Stomach smooth muscle (tissue), 2 donors: Measurements from ENCODE around the gene TMEM151A.

Source experiments
- H3K27ac ChIP-seq: one replicate; pipeline ENCODE4 v1.7.0; 2013; ENCODE audit warnings: mild to moderate bottlenecking, low read length, inconsistent platforms
- H3K27me3 ChIP-seq, 2 donors: one replicate each; pipeline ENCODE4 v1.7.0; 2013; ENCODE audit warnings: low read length in 2 of 2; ENCODE audit not compliant: insufficient read depth in 2 of 2, control insufficient read depth in 1 of 2
- H3K36me3 ChIP-seq, 2 donors: one replicate each; pipeline ENCODE4 v1.7.0; 2013; ENCODE audit warnings: low read length in 2 of 2; ENCODE audit not compliant: control insufficient read depth in 2 of 2, insufficient read depth in 2 of 2
- H3K4me1 ChIP-seq: one replicate; pipeline ENCODE4 v1.7.0; 2013; ENCODE audit warnings: low read length; ENCODE audit not compliant: control insufficient read depth, insufficient read depth
- H3K4me3 ChIP-seq, 2 donors: one replicate each; pipeline ENCODE4 v1.7.0; 2013; ENCODE audit warnings: low read length in 2 of 2
- H3K9ac ChIP-seq, 2 donors: one replicate each; pipeline ENCODE4 v1.7.0; 2013; ENCODE audit warnings: low read length in 2 of 2, mild to moderate bottlenecking in 1 of 2
- H3K9me3 ChIP-seq, 2 donors: one replicate each; pipeline ENCODE4 v1.7.0; 2013; ENCODE audit warnings: low read length in 2 of 2; ENCODE audit not compliant: control insufficient read depth in 2 of 2
- donor health status: healthy.
- donor health status: Pancreatic carcinoma.

Gene TMEM151A

GRCh38 chr11:66326261-66327111 lies 34.8 kb downstream of the TMEM151A start:
- Histone ChIP-seq H3K36me3 (no peaks in the 10 kb centered on the region), H3K27me3 (no peaks in the 10 kb centered on the region), H3K9ac (peak overlapping the region in 1 of 2 donors; percentile 13), H3K4me3 (peak overlapping the region in 1 of 2 donors; percentile 3), H3K27ac (no peak overlapping the region), H3K4me1 (peaks cover 33% of the 10 kb centered on the region), H3K9me3 (no peaks in the 10 kb centered on the region)

GRCh38 chr11:66327171-66328030 lies 35.7 kb downstream of the TMEM151A start:
- Histone ChIP-seq H3K36me3 (no peaks in the 10 kb centered on the region), H3K9ac (no peak overlapping the region), H3K27me3 (no peaks in the 10 kb centered on the region), H3K9me3 (no peaks in the 10 kb centered on the region), H3K27ac (peak overlapping the region; percentile 18), H3K4me1 (peaks cover 33% of the 10 kb centered on the region), H3K4me3 (peak overlapping the region in 1 of 2 donors; percentile 3)

- peaks cover 33% of the 10 kb centered on the region for H3K4me1 ChIP-seq
- H3K9ac ChIP-seq = no peak overlapping the region
- no peak overlapping the region for H3K27ac ChIP-seq
These were observed 36.3 kb downstream of the TMEM151A start for GRCh38 chr11:66328031-66328301.

GRCh38 chr11:66328302-66329144 lies 36.8 kb downstream of the TMEM151A start:
- no peak overlapping the region for H3K27ac ChIP-seq
- H3K36me3 ChIP-seq = peaks cover 0 to 4% of the 10 kb centered on the region in 2 donors
- peak overlapping the region in 1 of 2 donors; percentile 61 for H3K4me3 ChIP-seq
- peak overlapping the region in 1 of 2 donors; percentile 17 for H3K9ac ChIP-seq
- no peaks in the 10 kb centered on the region for H3K27me3 ChIP-seq
- no peaks in the 10 kb centered on the region for H3K9me3 ChIP-seq
- H3K4me1 ChIP-seq = peaks cover 33% of the 10 kb centered on the region

More at GRCh38 chr11:66328031-66328301, 36.3 kb downstream of the TMEM151A start:
- H3K9me3 ChIP-seq = no peaks in the 10 kb centered on the region
- peak overlapping the region in 1 of 2 donors; percentile 61 for H3K4me3 ChIP-seq
- peaks cover 0 to 1% of the 10 kb centered on the region in 2 donors for H3K36me3 ChIP-seq
- no peaks in the 10 kb centered on the region for H3K27me3 ChIP-seq

GRCh38 chr11:66329165-66329673 lies 37.5 kb downstream of the TMEM151A start:
- H3K27me3 ChIP-seq = no peaks in the 10 kb centered on the region
- H3K9ac ChIP-seq = no peak overlapping the region
- peaks cover 33% of the 10 kb centered on the region for H3K4me1 ChIP-seq
- H3K9me3 ChIP-seq = no peaks in the 10 kb centered on the region
- H3K27ac ChIP-seq = no peak overlapping the region
- H3K36me3 ChIP-seq = peaks cover 0 to 4% of the 10 kb centered on the region in 2 donors
- H3K4me3 ChIP-seq = no peak overlapping the region

- no peak overlapping the region for H3K4me3 ChIP-seq
- no peak overlapping the region for H3K27ac ChIP-seq
- H3K4me1 ChIP-seq = peaks cover 39% of the 10 kb centered on the region
- H3K27me3 ChIP-seq = no peaks in the 10 kb centered on the region
- H3K9me3 ChIP-seq = no peaks in the 10 kb centered on the region
- H3K9ac ChIP-seq = no peak overlapping the region
- H3K36me3 ChIP-seq = peaks cover 0 to 4% of the 10 kb centered on the region in 2 donors
These were observed 39.2 kb downstream of the TMEM151A start for GRCh38 chr11:66330931-66331330.

GRCh38 chr11:66331542-66332370 lies 40.1 kb downstream of the TMEM151A start:
- peaks cover 38% of the 10 kb centered on the region for H3K4me1 ChIP-seq

GRCh38 chr11:66332371-66333219 lies 40.9 kb downstream of the TMEM151A start:
- Histone ChIP-seq H3K27ac (no peak overlapping the region), H3K9me3 (no peaks in the 10 kb centered on the region), H3K27me3 (no peaks in the 10 kb centered on the region), H3K36me3 (peaks cover 4 to 5% of the 10 kb centered on the region in 2 donors), H3K9ac (no peak overlapping the region), H3K4me1 (peaks cover 34% of the 10 kb centered on the region), H3K4me3 (no peak overlapping the region)

More at GRCh38 chr11:66331542-66332370, 40.1 kb downstream of the TMEM151A start:
- H3K27ac ChIP-seq = no peak overlapping the region
- H3K4me3 ChIP-seq = no peak overlapping the region
- H3K27me3 ChIP-seq = no peaks in the 10 kb centered on the region
- no peak overlapping the region for H3K9ac ChIP-seq
- H3K36me3 ChIP-seq = peaks cover 0 to 4% of the 10 kb centered on the region in 2 donors
- no peaks in the 10 kb centered on the region for H3K9me3 ChIP-seq

GRCh38 chr11:66333220-66333877 lies 41.7 kb downstream of the TMEM151A start:
- Histone ChIP-seq H3K4me1 (peaks cover 27% of the 10 kb centered on the region), H3K9me3 (no peaks in the 10 kb centered on the region), H3K36me3 (peaks cover 4 to 6% of the 10 kb centered on the region in 2 donors), H3K27ac (no peak overlapping the region), H3K27me3 (no peaks in the 10 kb centered on the region), H3K4me3 (no peak overlapping the region), H3K9ac (no peak overlapping the region)
